GM12891 (cell line): ENCODE results near the gene TRAF3.

ENCODE experiments used
- POLR2A ChIP-seq: IDR thresholded peaks from 2 replicates; pipeline ENCODE4 v1.6.1; 2011; ENCODE audit warnings: low read depth, low read length, control low read depth
- POLR2AphosphoS5 ChIP-seq: IDR thresholded peaks from 2 replicates; pipeline ENCODE4 v1.6.1; 2011; ENCODE audit warnings: low read depth, low read length, control low read depth
- SPI1 ChIP-seq: IDR thresholded peaks from 2 replicates; pipeline ENCODE4 v1.6.1; 2011; ENCODE audit warnings: low read depth, low read length, control low read depth

GRCh38 chr14:102900631-102901571 lies 123.7 kb downstream of the TRAF3 start:
- TF ChIP-seq SPI1 (no peak), POLR2A (no peak), POLR2AphosphoS5 (no peak; the same call in 1 of the 2 replicates)
